Progenitor cell of endocrine pancreas (in vitro differentiated cells): ENCODE data around the gene FMN1. TPM values are rescaled to one million over a fixed set of nuclear protein-coding genes. Genes with fewer than 3 reads are reported as not detected.

ENCODE experiments used
- DNase-seq: peaks from one replicate; pipeline ENCODE4 v3.0.0; 2021; ENCODE audit warnings: low spot score; ENCODE audit not compliant: unreplicated experiment
- H3K27ac Mint-ChIP-seq: 2 replicates; pipeline ENCODE4 v1.8.0; 2021; ENCODE audit warnings: mild to moderate bottlenecking, moderate library complexity, mixed read lengths
- H3K27me3 Mint-ChIP-seq: 2 replicates; pipeline ENCODE4 v1.8.0; 2021; ENCODE audit warnings: mixed read lengths
- H3K36me3 Mint-ChIP-seq: 2 replicates; pipeline ENCODE4 v1.8.0; 2022; ENCODE audit warnings: mixed read lengths; ENCODE audit not compliant: insufficient read depth
- H3K4me1 Mint-ChIP-seq: 2 replicates; pipeline ENCODE4 v1.8.0; 2021; ENCODE audit warnings: low read depth, mixed read lengths
- H3K4me3 Mint-ChIP-seq: 2 replicates; pipeline ENCODE4 v1.8.0; 2021; ENCODE audit warnings: low read depth, mild to moderate bottlenecking, moderate library complexity, mixed read lengths
- H3K9me3 Mint-ChIP-seq: 2 replicates; pipeline ENCODE4 v1.8.0; 2021; ENCODE audit warnings: low read depth, mixed read lengths
- CTCF ChIP-seq: fragments of 200-600 bp; sonication (generic); IDR thresholded peaks from one replicate; pipeline ENCODE4 v1.5.0; 2021; ENCODE audit warnings: antibody characterized with exemption, mild to moderate bottlenecking; ENCODE audit not compliant: unreplicated experiment
- total RNA-seq: library from RNA; stranded (reverse); gene quantifications from 2 replicates; pipeline ENCODE4 v1.2.1, GENCODE V29; 2021

FMN1 gene
- total RNA-seq, 1 donor from 2014 or later, result 0.41 TPM

DNA sequence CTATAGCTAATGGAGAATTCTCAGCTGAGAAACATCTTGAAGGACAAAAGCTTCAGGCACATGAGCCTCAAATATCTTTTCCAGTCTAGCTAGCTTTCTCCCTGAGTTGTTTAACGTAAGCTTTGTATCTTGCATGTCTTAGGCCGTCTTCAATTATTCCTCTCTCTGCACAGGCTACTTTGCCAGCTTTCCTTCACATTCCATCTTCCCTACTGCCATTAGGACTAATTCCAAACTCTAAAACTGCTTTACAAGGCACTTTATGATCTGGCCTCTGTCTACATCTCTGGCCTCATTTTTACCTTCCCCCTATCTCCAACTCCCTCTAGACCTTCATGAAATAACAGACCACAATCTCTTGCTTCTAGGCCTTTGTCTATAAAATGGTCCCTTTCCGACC, 305.3 kb downstream of the FMN1 start:
- Mint-ChIP-seq H3K4me3 (no peak overlapping the region), H3K27me3 (no peaks in the 10 kb centered on the region), H3K36me3 (no peaks in the 10 kb centered on the region), H3K4me1 (peaks cover 7% of the 10 kb centered on the region), H3K9me3 (no peaks in the 10 kb centered on the region), H3K27ac (no peak overlapping the region)
- no peak for TF ChIP-seq CTCF
- no peak for DNase-seq

- Mint-ChIP-seq H3K36me3 (no peaks in the 10 kb centered on the region), H3K4me3 (no peak overlapping the region), H3K27me3 (no peaks in the 10 kb centered on the region), H3K9me3 (no peaks in the 10 kb centered on the region), H3K4me1 (peaks cover 7% of the 10 kb centered on the region), H3K27ac (no peak overlapping the region)
- DNase-seq, result no peak
- no peak for TF ChIP-seq CTCF
Observed at GRCh38 chr15:32888221-32888761, 306.2 kb downstream of the FMN1 start.

DNA sequence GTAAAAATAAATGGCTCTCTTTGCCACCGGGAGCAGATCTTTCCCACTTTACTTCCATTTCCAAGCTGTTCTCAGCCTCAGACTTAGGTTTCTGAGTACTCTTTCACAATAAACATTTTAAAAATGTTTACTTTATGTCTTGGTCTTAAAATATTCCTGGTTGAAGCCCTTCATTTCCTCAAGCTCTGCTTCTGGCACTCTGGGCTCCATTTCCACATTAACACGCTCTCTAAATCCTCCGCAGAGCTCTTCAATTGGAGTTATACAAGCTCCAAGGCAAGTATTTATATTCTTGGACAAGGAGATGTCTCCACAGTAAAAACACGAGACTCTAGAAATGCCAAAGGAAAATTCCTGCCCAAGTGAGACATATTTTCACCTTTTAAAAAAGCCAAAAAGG, 307.4 kb downstream of the FMN1 start:
- DNase-seq, result no peak
- Mint-ChIP-seq H3K9me3 (no peaks in the 10 kb centered on the region), H3K27me3 (no peaks in the 10 kb centered on the region), H3K4me1 (peaks cover 7% of the 10 kb centered on the region), H3K36me3 (no peaks in the 10 kb centered on the region), H3K4me3 (no peak overlapping the region), H3K27ac (no peak overlapping the region)
- no peak for TF ChIP-seq CTCF

GRCh38 chr15:32886459-32886858, 308.1 kb downstream of the FMN1 start:
- Mint-ChIP-seq H3K4me3 (no peak overlapping the region), H3K36me3 (no peaks in the 10 kb centered on the region), H3K27me3 (no peaks in the 10 kb centered on the region), H3K27ac (no peak overlapping the region), H3K4me1 (peaks cover 7% of the 10 kb centered on the region), H3K9me3 (no peaks in the 10 kb centered on the region)
- no peak for DNase-seq
- no peak for TF ChIP-seq CTCF

DNA sequence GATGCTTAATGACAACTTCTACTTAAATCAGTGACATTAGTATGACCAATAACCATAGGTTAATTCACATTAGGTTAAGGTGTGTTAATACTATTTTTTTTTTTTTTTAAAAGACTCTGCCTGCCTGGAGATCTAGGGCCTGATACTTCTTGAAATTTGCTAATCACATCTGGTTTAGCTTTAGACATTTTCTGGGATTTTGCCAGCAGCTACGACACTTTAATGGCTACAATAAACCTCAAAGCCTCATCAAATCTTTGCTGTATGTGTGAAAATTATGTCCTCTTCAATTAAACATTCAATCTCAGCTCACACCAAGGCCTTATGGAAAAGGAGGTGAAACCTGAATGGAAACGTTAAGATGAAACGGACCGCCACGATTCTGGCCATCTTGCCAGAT, 308.8 kb downstream of the FMN1 start:
- peaks cover 7% of the 10 kb centered on the region for H3K4me1 Mint-ChIP-seq
- TF ChIP-seq CTCF, result no peak
- no peaks in the 10 kb centered on the region for H3K36me3 Mint-ChIP-seq
- DNase-seq, result no peak
- no peak overlapping the region for H3K4me3 Mint-ChIP-seq
- no peaks in the 10 kb centered on the region for H3K27me3 Mint-ChIP-seq
- no peaks in the 10 kb centered on the region for H3K9me3 Mint-ChIP-seq
- H3K27ac Mint-ChIP-seq, result no peak overlapping the region
